Measurements from ENCODE around the gene IGBP1.
"Not testable (repeated sequence)": the region's sequence is repeated elsewhere in the genome, so short reads cannot be mapped to it uniquely, and the experiment has no call there.

The IGBP1 gene

DNA sequence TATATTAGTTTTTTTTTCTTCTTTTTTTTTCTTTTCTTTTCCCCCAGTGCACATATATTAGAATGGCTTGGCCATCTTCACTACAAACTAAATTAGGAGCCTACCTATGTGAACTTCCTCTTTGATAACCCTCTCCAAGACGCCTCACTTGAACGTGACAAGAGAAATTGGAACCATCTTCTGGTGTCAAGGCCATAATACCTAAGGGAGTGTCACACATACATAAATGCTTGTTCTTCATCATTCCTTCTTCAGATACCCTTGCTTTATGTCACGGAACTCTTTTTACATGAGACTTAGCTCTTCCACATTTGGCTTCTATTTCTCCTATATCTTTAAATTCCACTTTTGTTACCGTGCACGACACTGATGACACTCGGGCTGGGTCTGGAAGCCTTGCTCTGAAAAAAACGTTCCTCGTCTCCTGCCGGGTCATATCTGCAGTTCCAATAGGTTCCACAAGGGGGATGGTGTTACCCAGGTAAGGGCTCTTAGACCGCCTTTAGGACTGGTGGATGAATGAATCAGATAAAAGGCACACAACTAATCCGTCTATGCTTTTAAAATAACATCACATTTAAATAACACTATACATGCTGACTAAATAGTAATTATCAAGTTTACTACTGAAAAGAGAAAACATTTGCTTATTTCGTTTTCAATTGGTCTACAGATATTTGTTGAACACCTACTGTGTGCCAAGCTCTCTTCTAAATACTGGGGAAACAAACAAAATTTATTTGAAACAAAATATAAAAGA lies 63.9 kb downstream of the IGBP1 start:
- Histone ChIP-seq H3K4me3 (ENCODE audit: low read length in 2 of 2) (no peak overlapping the region), H3K27me3 (ENCODE audit: control insufficient read depth in 1 of 2, insufficient read depth in 2 of 2, low read length in 2 of 2) (peaks cover 0 to 6% of the 10 kb centered on the region in 2 donors), H3K36me3 (ENCODE audit: control insufficient read depth in 2 of 2, insufficient read depth in 2 of 2, low read length in 2 of 2) (no peaks in the 10 kb centered on the region), H3K27ac (ENCODE audit: low read length) (no peak overlapping the region), H3K9me3 (ENCODE audit: control insufficient read depth in 2 of 2, low read length in 2 of 2) (no peaks in the 10 kb centered on the region), H3K9ac (ENCODE audit: low read length in 2 of 2) (no peak overlapping the region), H3K4me1 (ENCODE audit: control insufficient read depth, insufficient read depth, low read length) (no peaks in the 10 kb centered on the region)

- no peak overlapping the region for H3K9ac ChIP-seq (ENCODE audit: low read length in 2 of 2)
- H3K27ac ChIP-seq (ENCODE audit: low read length), result no peak overlapping the region
- peaks cover 0 to 8% of the 10 kb centered on the region in 2 donors for H3K27me3 ChIP-seq (ENCODE audit: control insufficient read depth in 1 of 2, insufficient read depth in 2 of 2, low read length in 2 of 2)
- no peaks in the 10 kb centered on the region for H3K4me1 ChIP-seq (ENCODE audit: control insufficient read depth, insufficient read depth, low read length)
- H3K36me3 ChIP-seq (ENCODE audit: control insufficient read depth in 2 of 2, insufficient read depth in 2 of 2, low read length in 2 of 2), result no peaks in the 10 kb centered on the region
- no peak overlapping the region for H3K4me3 ChIP-seq (ENCODE audit: low read length in 2 of 2)
- H3K9me3 ChIP-seq (ENCODE audit: control insufficient read depth in 2 of 2, low read length in 2 of 2), result peaks cover 0 to 3% of the 10 kb centered on the region in 2 donors
These were observed 68.5 kb downstream of the IGBP1 start for GRCh38 chrX:70201732-70202131.

DNA sequence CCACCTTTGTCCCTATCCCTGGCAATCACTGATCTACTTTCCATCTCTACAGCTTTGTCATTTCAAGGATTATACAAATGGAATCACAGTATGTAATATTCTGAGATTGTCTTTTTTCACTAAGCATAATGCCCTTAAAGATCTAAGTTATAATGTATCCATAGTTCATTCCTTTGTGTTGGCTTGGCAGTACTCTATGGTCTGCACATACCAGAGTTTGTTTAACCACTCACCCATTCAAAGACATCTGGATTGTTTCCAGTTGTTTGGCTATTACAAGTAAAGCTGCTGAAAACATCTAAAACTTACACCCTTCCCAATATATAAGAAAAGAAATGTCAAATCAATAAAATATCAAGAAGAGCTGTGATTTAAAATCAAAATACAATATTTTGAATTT lies 75.2 kb downstream of the IGBP1 start:
- H3K27me3 ChIP-seq (ENCODE audit: control insufficient read depth in 1 of 2, insufficient read depth in 2 of 2, low read length in 2 of 2), result peaks cover 0 to 1% of the 10 kb centered on the region in 2 donors
- H3K4me3 ChIP-seq (ENCODE audit: low read length in 2 of 2), result no peak overlapping the region
- H3K36me3 ChIP-seq (ENCODE audit: control insufficient read depth in 2 of 2, insufficient read depth in 2 of 2, low read length in 2 of 2), result no peaks in the 10 kb centered on the region
- H3K4me1 ChIP-seq (ENCODE audit: control insufficient read depth, insufficient read depth, low read length), result no peaks in the 10 kb centered on the region
- no peak overlapping the region for H3K9ac ChIP-seq (ENCODE audit: low read length in 2 of 2)
- no peak overlapping the region for H3K27ac ChIP-seq (ENCODE audit: low read length)
- H3K9me3 ChIP-seq (ENCODE audit: control insufficient read depth in 2 of 2, low read length in 2 of 2), result peaks cover 0 to 3% of the 10 kb centered on the region in 2 donors

GRCh38 chrX:70209570-70209969 lies 76.3 kb downstream of the IGBP1 start:
- H3K36me3 ChIP-seq (ENCODE audit: control insufficient read depth in 2 of 2, insufficient read depth in 2 of 2, low read length in 2 of 2); H3K27me3 ChIP-seq (ENCODE audit: control insufficient read depth in 1 of 2, insufficient read depth in 2 of 2, low read length in 2 of 2): not testable (repeated sequence)

More at GRCh38 chrX:70209570-70209969, 76.3 kb downstream of the IGBP1 start:
- not testable (repeated sequence) for H3K9ac ChIP-seq (ENCODE audit: low read length in 2 of 2); H3K4me1 ChIP-seq (ENCODE audit: control insufficient read depth, insufficient read depth, low read length); H3K4me3 ChIP-seq (ENCODE audit: low read length in 2 of 2); H3K9me3 ChIP-seq (ENCODE audit: control insufficient read depth in 2 of 2, low read length in 2 of 2); H3K27ac ChIP-seq (ENCODE audit: low read length)

All from stomach smooth muscle (tissue), 2 donors.